ENCODE data around the gene FAM83F.

FAM83F gene

DNA sequence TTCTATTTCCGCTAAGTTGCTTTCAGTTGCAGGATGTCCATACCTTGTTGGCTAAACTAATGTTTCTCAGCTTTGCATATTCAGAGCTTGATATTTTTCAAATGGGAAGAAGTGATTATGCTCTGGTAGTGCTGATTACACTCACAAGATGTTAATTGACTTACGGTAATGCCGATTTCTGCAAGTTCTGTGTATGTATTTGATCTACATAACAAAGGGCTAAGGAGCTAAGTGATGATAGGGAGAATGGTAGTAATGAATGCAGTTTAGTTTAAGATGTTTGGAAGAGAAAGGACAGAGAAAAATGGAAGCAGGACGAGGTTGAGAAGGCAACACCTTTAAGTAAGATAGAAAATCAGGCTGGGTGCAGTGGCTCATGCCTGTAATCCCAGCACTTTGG, 61.4 kb downstream of the FAM83F start:
- in situ Hi-C loops (cut with MboI; ENCODE audit: low pct_unique_long_range_greater_than_20kb, low sequenced_read_pairs, unreplicated experiment): no loop called here
- DNase-seq (ENCODE audit: low spot score): no peak
- TF ChIP-seq, protein P1, sequence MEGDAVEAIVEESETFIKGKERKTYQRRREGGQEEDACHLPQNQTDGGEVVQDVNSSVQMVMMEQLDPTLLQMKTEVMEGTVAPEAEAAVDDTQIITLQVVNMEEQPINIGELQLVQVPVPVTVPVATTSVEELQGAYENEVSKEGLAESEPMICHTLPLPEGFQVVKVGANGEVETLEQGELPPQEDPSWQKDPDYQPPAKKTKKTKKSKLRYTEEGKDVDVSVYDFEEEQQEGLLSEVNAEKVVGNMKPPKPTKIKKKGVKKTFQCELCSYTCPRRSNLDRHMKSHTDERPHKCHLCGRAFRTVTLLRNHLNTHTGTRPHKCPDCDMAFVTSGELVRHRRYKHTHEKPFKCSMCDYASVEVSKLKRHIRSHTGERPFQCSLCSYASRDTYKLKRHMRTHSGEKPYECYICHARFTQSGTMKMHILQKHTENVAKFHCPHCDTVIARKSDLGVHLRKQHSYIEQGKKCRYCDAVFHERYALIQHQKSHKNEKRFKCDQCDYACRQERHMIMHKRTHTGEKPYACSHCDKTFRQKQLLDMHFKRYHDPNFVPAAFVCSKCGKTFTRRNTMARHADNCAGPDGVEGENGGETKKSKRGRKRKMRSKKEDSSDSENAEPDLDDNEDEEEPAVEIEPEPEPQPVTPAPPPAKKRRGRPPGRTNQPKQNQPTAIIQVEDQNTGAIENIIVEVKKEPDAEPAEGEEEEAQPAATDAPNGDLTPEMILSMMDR (IDR thresholded peaks at IDR 0.05; ENCODE audit: extremely low read depth, insufficient read depth, missing control alignments): no peak

DNA sequence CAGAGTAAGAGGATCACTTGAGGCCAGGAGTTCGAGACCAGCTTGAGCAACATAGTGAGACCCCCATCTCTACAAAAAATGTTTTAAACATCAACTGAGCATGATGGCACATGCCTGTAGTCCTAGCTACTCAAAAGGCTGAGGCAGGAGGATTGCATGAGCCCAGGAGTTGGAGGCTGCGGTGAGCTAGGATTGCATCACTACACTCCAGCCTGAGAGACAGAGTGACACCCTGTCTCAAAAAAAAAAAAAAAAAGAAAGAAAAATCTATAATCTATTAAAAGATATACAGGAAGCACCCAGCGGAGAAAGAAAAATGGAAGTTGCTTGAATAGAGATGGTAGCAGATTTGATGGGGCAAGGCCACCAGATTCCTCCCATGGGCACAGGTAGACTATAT, 61.8 kb downstream of the FAM83F start:
- TF ChIP-seq, protein P1 (IDR thresholded peaks at IDR 0.05; ENCODE audit: extremely low read depth, insufficient read depth, missing control alignments): no peak
- DNase-seq (ENCODE audit: low spot score): no peak
- in situ Hi-C loops (cut with MboI; ENCODE audit: low pct_unique_long_range_greater_than_20kb, low sequenced_read_pairs, unreplicated experiment): no loop called here

DNA sequence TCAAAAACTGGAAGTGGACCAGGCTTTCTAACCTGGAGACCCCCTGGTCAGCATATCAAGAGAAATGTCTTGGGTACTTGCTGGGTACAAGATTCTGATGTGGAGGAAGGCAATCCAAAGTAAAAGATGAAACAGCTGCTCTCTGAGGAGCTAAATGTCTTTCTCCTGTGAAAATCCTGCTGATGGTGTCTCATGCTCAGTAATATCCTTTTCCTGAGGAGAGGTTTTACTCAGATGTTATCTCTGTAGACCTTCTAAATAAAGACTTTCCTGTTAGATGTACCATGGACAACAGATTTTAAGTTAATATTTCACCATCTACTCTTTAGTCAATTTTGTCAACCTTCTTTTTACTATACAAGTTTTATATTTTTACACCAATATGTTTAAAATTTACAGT, 62.9 kb downstream of the FAM83F start:
- DNase-seq (ENCODE audit: low spot score): no peak
- TF ChIP-seq, protein P1 (IDR thresholded peaks at IDR 0.05; ENCODE audit: extremely low read depth, insufficient read depth, missing control alignments): no peak
- in situ Hi-C loops (cut with MboI; ENCODE audit: low pct_unique_long_range_greater_than_20kb, low sequenced_read_pairs, unreplicated experiment): no loop called here

DNA sequence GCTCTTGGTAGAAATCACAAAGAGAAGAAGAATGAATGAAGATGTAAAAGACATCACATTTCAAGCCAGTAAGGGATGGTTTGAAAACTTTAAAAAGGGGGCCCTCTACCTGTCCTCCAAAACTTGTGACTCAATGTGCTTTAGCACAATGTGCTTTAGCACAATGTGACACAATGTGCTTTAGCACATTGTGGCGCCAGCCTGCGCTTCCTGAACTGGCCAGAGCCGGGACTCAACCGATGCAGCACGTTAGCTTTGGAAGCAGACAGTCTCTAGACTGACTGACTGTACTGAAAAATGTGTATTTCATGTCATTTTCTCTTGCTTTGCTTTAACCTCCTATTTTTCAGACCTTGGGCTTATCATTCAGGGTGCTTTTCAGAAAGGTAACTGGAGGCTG, 63.5 kb downstream of the FAM83F start:
- TF ChIP-seq, protein P1 (IDR thresholded peaks at IDR 0.05; ENCODE audit: extremely low read depth, insufficient read depth, missing control alignments): no peak
- DNase-seq (ENCODE audit: low spot score): no peak
- in situ Hi-C loops (cut with MboI; ENCODE audit: low pct_unique_long_range_greater_than_20kb, low sequenced_read_pairs, unreplicated experiment): no loop called here

DNA sequence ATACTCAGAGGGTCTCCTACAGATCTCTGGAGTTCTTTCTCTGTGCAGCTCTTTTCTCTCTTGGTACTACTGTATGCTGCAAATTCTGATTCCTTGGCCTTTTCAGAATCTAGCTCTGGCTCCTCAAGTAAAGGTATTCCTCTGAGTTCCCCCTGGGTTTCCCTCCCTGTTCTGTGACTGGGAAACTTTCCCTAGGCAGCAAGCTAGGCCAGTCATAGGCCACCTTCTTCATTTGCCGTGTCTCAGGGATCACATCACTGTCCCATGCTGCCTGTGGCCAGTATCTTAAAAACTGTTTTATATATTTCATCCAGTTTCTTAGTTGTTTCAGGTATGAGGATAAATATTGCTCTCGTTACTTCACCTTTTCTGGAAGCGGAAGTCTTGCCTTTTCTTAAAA, 71.2 kb downstream of the FAM83F start:
- TF ChIP-seq, protein P1 (IDR thresholded peaks at IDR 0.05; ENCODE audit: extremely low read depth, insufficient read depth, missing control alignments): no peak
- in situ Hi-C loops (cut with MboI; ENCODE audit: low pct_unique_long_range_greater_than_20kb, low sequenced_read_pairs, unreplicated experiment): no loop called here
- DNase-seq (ENCODE audit: low spot score): no peak

DNA sequence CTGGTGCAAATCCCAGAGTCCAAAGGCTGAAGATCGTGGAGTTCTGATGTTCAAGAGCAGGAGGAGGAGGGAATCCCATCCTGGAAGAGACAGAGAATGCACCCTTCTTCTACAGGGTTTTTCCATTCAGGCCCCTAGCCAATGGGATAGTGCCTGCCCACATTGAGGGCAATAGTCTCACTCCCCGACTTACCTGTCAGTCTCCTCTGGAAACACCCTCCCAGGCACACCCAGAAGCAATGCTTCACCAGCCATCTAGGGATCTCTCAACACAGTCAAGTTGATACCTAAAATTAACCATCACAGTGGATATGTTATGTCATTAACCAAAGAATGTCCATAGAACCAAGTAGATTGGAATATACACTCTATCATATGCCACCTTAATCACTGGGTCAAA, 72.9 kb downstream of the FAM83F start:
- no peak for DNase-seq (ENCODE audit: low spot score)
- in situ Hi-C loops (cut with MboI; ENCODE audit: low pct_unique_long_range_greater_than_20kb, low sequenced_read_pairs, unreplicated experiment): no loop called here
- TF ChIP-seq, protein P1 (IDR thresholded peaks at IDR 0.05; ENCODE audit: extremely low read depth, insufficient read depth, missing control alignments): no peak

DNA sequence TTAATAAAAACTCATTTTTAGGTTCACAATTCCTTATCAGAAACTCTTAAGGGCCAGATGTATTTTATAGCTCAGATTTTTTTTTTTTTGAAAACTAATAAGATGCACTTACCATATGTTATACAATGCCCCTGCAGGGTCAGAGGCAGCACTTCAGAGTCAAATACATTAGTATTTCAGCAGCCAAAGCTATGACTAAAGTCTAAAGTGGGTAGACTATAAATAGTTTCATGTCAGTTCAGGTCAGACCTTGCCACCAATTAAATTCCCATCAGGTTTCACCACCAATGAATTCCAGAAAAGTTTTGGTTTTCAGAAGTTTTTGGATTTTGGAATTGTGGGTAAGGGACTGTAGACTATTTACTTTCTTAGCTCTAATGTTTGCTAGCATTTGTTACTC, 75.9 kb downstream of the FAM83F start:
- in situ Hi-C loops (cut with MboI; ENCODE audit: low pct_unique_long_range_greater_than_20kb, low sequenced_read_pairs, unreplicated experiment): no loop called here
- TF ChIP-seq, protein P1 (IDR thresholded peaks at IDR 0.05; ENCODE audit: extremely low read depth, insufficient read depth, missing control alignments): no peak
- DNase-seq (ENCODE audit: low spot score): no peak

Measured in GM13977 (cell line).